Measurements from ENCODE around the gene UBL4B. TPM values are rescaled to one million over a fixed set of nuclear protein-coding genes. Genes with fewer than 3 reads are reported as not detected.

The UBL4B gene
- total and polyA plus RNA-seq, 2 donors (not counting 3 experiments of a cell fraction or from before 2014, with no cell fraction given): not detected

- Histone ChIP-seq H3K9ac (replicated peaks; ENCODE audit: extremely low read depth, insufficient read depth, low read length) (no peak overlapping the region), H2AFZ (ENCODE audit: low read depth, low read length) (no peak overlapping the region), H3K36me3 (ENCODE audit: control insufficient read depth in 2 of 2, extremely low read depth in 1 of 2, insufficient read depth in 2 of 2, low read length in 2 of 2) (no peaks in the 10 kb centered on the region), H4K20me1 (replicated peaks; ENCODE audit: control insufficient read depth, extremely low read depth, insufficient read depth, low read length) (no peaks in the 10 kb centered on the region), H3K27ac (ENCODE audit: insufficient read depth, low read depth, low read length) (no peak overlapping the region), H3K4me3 (replicated peaks in 1 of 3; ENCODE audit: insufficient read depth in 1 of 3, low read depth in 1 of 3, low read length in 3 of 3) (no peak overlapping the region), H3K27me3 (ENCODE audit: control insufficient read depth in 2 of 2, insufficient read depth in 2 of 2, low read length in 2 of 2) (peaks cover 10 to 13% of the 10 kb centered on the region in 2 experiments), H3K79me2 (ENCODE audit: control insufficient read depth, insufficient read depth, low read length) (no peaks in the 10 kb centered on the region), H3K9me3 (replicated peaks; ENCODE audit: control insufficient read depth, insufficient read depth, low read length) (no peaks in the 10 kb centered on the region), H3K4me2 (ENCODE audit: insufficient read depth, low read length) (no peak overlapping the region), H3K4me1 (ENCODE audit: control insufficient read depth, extremely low read depth, insufficient read depth, low read length) (no peaks in the 10 kb centered on the region), H3K9me1 (replicated peaks; ENCODE audit: control insufficient read depth, extremely low read depth, insufficient read depth, low read length) (no peaks in the 10 kb centered on the region)
- intact Hi-C loops (cut with micrococcal nuclease): no loop called here
- FAIRE-seq (no peak), DNase-seq (ENCODE audit: low read depth, low spot score) (no peak)
- BruUV-seq (replicated peaks): no TSS peak
- CTCF ChIA-PET: interaction anchor here (2.2 to 2.7 kb wide), 2 partner anchors 10 to 401 kb away, joined by 6 to 15 read pairs; no protein-coding TSS in a partner anchor
- TF ChIP-seq POLR2A (IDR thresholded peaks at IDR 0.05; ENCODE audit: low read depth, low read length) (no peak), MYC (IDR thresholded peaks at IDR 0.05; ENCODE audit: low read depth, low read length) (no peak), CTCF (IDR thresholded peaks at IDR 0.05; ENCODE audit: extremely low read depth in 1 of 2, insufficient read depth in 1 of 2, low read depth in 1 of 2, low read length in 2 of 2) (no peak), EZH2 (IDR thresholded peaks at IDR 0.05; ENCODE audit: borderline replicate concordance, low read depth, low read length, severe bottlenecking) (no peak), POLR2AphosphoS5 (IDR thresholded peaks at IDR 0.05; ENCODE audit: insufficient read depth, low read depth, low read length) (no peak), GATA2 (IDR thresholded peaks at IDR 0.05; ENCODE audit: insufficient read depth, insufficient read length, low read depth, low read length) (no peak)
- POLR2A ChIA-PET: no interaction called here
- dilution Hi-C loops (cut with MboI; ENCODE audit: extremely low pct_ligation_motif_present, low sequenced_read_pairs): no loop called here
Observed at GRCh38 chr1:110094931-110095654, 17.1 kb upstream of the UBL4B start.

Measured in endothelial cell of umbilical vein (primary cell).